Thoracic aorta (tissue), 2 donors: ENCODE measurements around the gene GAPT. TPM values are rescaled to one million over a fixed set of nuclear protein-coding genes. Genes with fewer than 3 reads are reported as not detected.

Source experiments
- ATAC-seq: fragments of 150-250 bp; one replicate; pipeline ENCODE4 v1.8.0; 2017; ENCODE audit warnings: low read depth; ENCODE audit not compliant: insufficient number of reproducible peaks, low FRiP score
- DNase-seq: peaks from one replicate; pipeline ENCODE4 v3.0.0-alpha.2; 2020; ENCODE audit warnings: low spot score
- H3K27ac ChIP-seq, 2 donors: fragments of 200-600 bp; sonication (generic); 1 replicate in 1 of 2; 2 replicates in 1 of 2; pipeline ENCODE4 v1.5.1; 2016; ENCODE audit warnings: mild to moderate bottlenecking in 2 of 2, moderate library complexity in 2 of 2
- H3K27me3 ChIP-seq: fragments of 200-600 bp; sonication (generic); replicated peaks from 2 replicates; pipeline ENCODE4 v1.6.0; 2016; ENCODE audit warnings: mild to moderate bottlenecking; ENCODE audit not compliant: insufficient read depth
- H3K36me3 ChIP-seq: fragments of 200-600 bp; sonication (generic); one replicate; pipeline ENCODE4 v1.5.1; 2016
- H3K4me1 ChIP-seq, 2 donors: fragments of 200-600 bp; sonication (generic); 1 replicate in 1 of 2; 2 replicates in 1 of 2; pipeline versions ENCODE4 v1.5.1 to v1.6.0; 2016; ENCODE audit warnings: low read depth in 2 of 2, mild to moderate bottlenecking in 1 of 2; ENCODE audit not compliant: control insufficient read depth in 1 of 2
- H3K4me3 ChIP-seq: fragments of 200-600 bp; sonication (generic); 2 replicates; pipeline ENCODE4 v1.5.1; 2016; ENCODE audit warnings: mild to moderate bottlenecking
- H3K9me3 ChIP-seq: fragments of 200-600 bp; sonication (generic); 2 replicates; pipeline ENCODE4 v1.5.1; 2016
- CTCF ChIP-seq: fragments of 200-600 bp; sonication (generic); IDR thresholded peaks from one replicate; pipeline ENCODE4 v1.5.1; 2019; ENCODE audit warnings: antibody characterized with exemption
- total RNA-seq, 2 donors: library from RNA; depleted of rRNA; stranded (reverse); fragments of >200 nt; gene quantifications; one replicate each; pipeline versions ENCODE4 v1.1.0 to v1.2.3, GENCODE V29; 2016

Gene GAPT
- total RNA-seq, 2 donors from 2014 or later = 0.14 to 1.6 TPM

GRCh38 chr5:58475404-58475803 lies 15.8 kb upstream of the GAPT start:
- Histone ChIP-seq H3K4me3 (no peak overlapping the region), H3K4me1 (no peaks in the 10 kb centered on the region), H3K9me3 (no peaks in the 10 kb centered on the region), H3K27me3 (no peaks in the 10 kb centered on the region), H3K36me3 (no peaks in the 10 kb centered on the region), H3K27ac (no peak overlapping the region)
- TF ChIP-seq CTCF = no peak
- ATAC-seq (no peak), DNase-seq (no peak)

GRCh38 chr5:58477760-58478376 lies 13.4 kb upstream of the GAPT start:
- H3K4me1 ChIP-seq = no peaks in the 10 kb centered on the region
- no peaks in the 10 kb centered on the region for H3K9me3 ChIP-seq
- no peak overlapping the region for H3K4me3 ChIP-seq
- DNase-seq = no peak
- H3K27me3 ChIP-seq = no peaks in the 10 kb centered on the region
- no peak for ATAC-seq
- no peak for TF ChIP-seq CTCF
- no peaks in the 10 kb centered on the region for H3K36me3 ChIP-seq
- H3K27ac ChIP-seq = no peak overlapping the region

GRCh38 chr5:58481066-58481676 lies 10.1 kb upstream of the GAPT start:
- no peaks in the 10 kb centered on the region for H3K36me3 ChIP-seq
- no peak for DNase-seq

GRCh38 chr5:58481828-58482227 lies 9.4 kb upstream of the GAPT start:
- Histone ChIP-seq H3K4me3 (no peak overlapping the region), H3K9me3 (no peaks in the 10 kb centered on the region), H3K4me1 (no peaks in the 10 kb centered on the region), H3K27me3 (no peaks in the 10 kb centered on the region), H3K36me3 (no peaks in the 10 kb centered on the region), H3K27ac (no peak overlapping the region)
- DNase-seq (no peak), ATAC-seq (no peak)
- TF ChIP-seq CTCF = no peak

More at GRCh38 chr5:58481066-58481676, 10.1 kb upstream of the GAPT start:
- Histone ChIP-seq H3K27ac (no peak overlapping the region), H3K4me1 (no peaks in the 10 kb centered on the region), H3K9me3 (no peaks in the 10 kb centered on the region), H3K27me3 (no peaks in the 10 kb centered on the region), H3K4me3 (no peak overlapping the region)
- no peak for TF ChIP-seq CTCF
- ATAC-seq = no peak

- ATAC-seq (no peak), DNase-seq (no peak)
- no peaks in the 10 kb centered on the region for H3K36me3 ChIP-seq
- H3K27ac ChIP-seq = no peak overlapping the region
- H3K4me1 ChIP-seq = no peaks in the 10 kb centered on the region
- H3K27me3 ChIP-seq = no peaks in the 10 kb centered on the region
- no peak overlapping the region for H3K4me3 ChIP-seq
- no peak for TF ChIP-seq CTCF
- no peaks in the 10 kb centered on the region for H3K9me3 ChIP-seq
Observed at GRCh38 chr5:58482536-58482935, 8.7 kb upstream of the GAPT start.
